ENCODE measurements around the gene SELENON. TPM values are rescaled to one million over a fixed set of nuclear protein-coding genes. Genes with fewer than 3 reads are reported as not detected.

Gene SELENON
- total and polyA plus RNA-seq, 2 of the 4 experiments (the other 2 are of a cell fraction), result 9.1 to 114 TPM

DNA sequence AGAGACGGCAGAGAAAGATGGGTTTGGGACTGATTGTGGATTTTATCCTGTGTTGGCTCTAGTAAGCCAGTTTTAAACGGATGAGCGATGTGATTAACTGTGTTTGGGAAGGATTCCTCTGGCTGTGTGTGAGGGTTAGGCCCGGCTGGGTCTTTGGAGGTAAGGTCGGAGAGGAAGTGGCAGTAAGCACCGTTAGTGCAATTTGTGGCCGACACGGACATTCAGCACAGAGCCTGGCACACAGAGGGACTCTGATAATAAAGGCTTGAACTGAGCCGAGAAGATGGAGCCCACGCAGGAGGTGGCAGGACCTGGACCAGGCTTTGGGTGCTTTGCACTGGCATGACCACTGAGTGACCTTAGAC lies 21.1 kb downstream of the SELENON start:
- peak overlapping the region; percentile 69 for H3K23ac ChIP-seq (ENCODE audit: low read depth, low read length)
- POLR2A ChIA-PET (ENCODE audit: unreplicated experiment), result no interaction called here

More for the DNA sequence above, 21.1 kb downstream of the SELENON start:
- Histone ChIP-seq H3K36me3 (ENCODE audit: control insufficient read depth, insufficient read depth, low read length) (peaks cover 10% of the 10 kb centered on the region; the same call in 1 of the 2 replicates), H2AK5ac (ENCODE audit: low read depth, low read length) (peak overlapping the region; percentile 9; the same call in 1 of the 2 replicates), H2BK20ac (ENCODE audit: low read depth, low read length) (no peak overlapping the region), H3K79me1 (ENCODE audit: low read depth in 1 of 2, low read length in 2 of 2) (peaks cover 28 to 78% of the 10 kb centered on the region in 2 experiments), H3K9me1 (ENCODE audit: insufficient read depth, low read length) (peaks cover 18% of the 10 kb centered on the region), H3K27ac (ENCODE audit: insufficient read depth, low read length) (peak overlapping the region; percentile 96), H4K91ac (ENCODE audit: insufficient read depth, low read depth, low read length) (no peak overlapping the region), H3K9me3 (ENCODE audit: control insufficient read depth, insufficient read depth, low read length) (no peaks in the 10 kb centered on the region), H3K4me1 (ENCODE audit: control insufficient read depth, insufficient read depth, low read length) (peaks cover 16% of the 10 kb centered on the region), H3K18ac (ENCODE audit: low read depth, low read length) (no peak overlapping the region), H2BK5ac (ENCODE audit: low read depth, low read length, poor library complexity, severe bottlenecking) (peak overlapping the region; percentile 32), H4K5ac (ENCODE audit: low read depth, low read length) (no peak overlapping the region), H2BK120ac (ENCODE audit: low read depth, low read length) (no peak overlapping the region), H4K20me1 (ENCODE audit: insufficient read depth, low read length) (peaks cover 24% of the 10 kb centered on the region; the same call in 1 of the 2 replicates), H2AFZ (replicated peaks; ENCODE audit: low read length, poor library complexity) (peak overlapping the region; percentile 96), H2AK9ac (replicated peaks; ENCODE audit: low read depth, low read length, poor library complexity) (peak overlapping the region; percentile 90), H3K4ac (ENCODE audit: low read depth, low read length) (peak overlapping the region; percentile 39), H2BK15ac (ENCODE audit: low read depth, low read length) (no peak overlapping the region), H3K9ac (ENCODE audit: low read depth, low read length) (peak overlapping the region; percentile 92), H3K4me3 (ENCODE audit: insufficient read depth, low read depth, low read length) (peak overlapping the region; percentile 90), H3K27me3 (ENCODE audit: control insufficient read depth, insufficient read depth, low read length) (no peaks in the 10 kb centered on the region), H4K8ac (ENCODE audit: low read depth in 2 of 2, low read length in 2 of 2) (peak overlapping the region in 1 of 2 experiments; percentile 59; a peak in 3 of 4 replicates), H3K56ac (ENCODE audit: extremely low read depth, insufficient read depth, low read length) (no peak overlapping the region), H3K4me2 (ENCODE audit: low read depth, low read length) (peak overlapping the region; percentile 89), H3K14ac (replicated peaks; ENCODE audit: low read depth, low read length) (peak overlapping the region; percentile 61)
- DNase-seq, result no peak
- CTCF ChIA-PET, result interaction anchor here (1.0 kb wide), 1 partner anchor 212 kb away, joined by 3 read pairs; no protein-coding TSS in a partner anchor
- intact Hi-C loops (cut with micrococcal nuclease), result loop anchor here (5.0 kb wide), 1 partner anchor 76 kb away; no protein-coding TSS in a partner anchor
- TF ChIP-seq RAD21 (IDR thresholded peaks at IDR 0.05; ENCODE audit: low read length) (no peak), CHD1 (IDR thresholded peaks at IDR 0.05; ENCODE audit: low read depth, low read length) (no peak)
- in situ Hi-C loops (cut with MboI; ENCODE audit: low sequenced_read_pairs), result loop anchor here (10.0 to 25.0 kb wide), 3 partner anchors 174 to 584 kb away; partner anchors contain the start of genes PAFAH2, RHCE, RSRP1 and SYF2
- dilution Hi-C loops (cut with HindIII; ENCODE audit: low sequenced_read_pairs, unreplicated experiment), result no loop called here
- no peak for ATAC-seq (ENCODE audit: low read depth)
- no TSS peak for BruUV-seq (replicated peaks)
- WGBS, 2 experiments (ENCODE audit: extremely low coverage in 2 of 2, insufficient read length in 1 of 2), result 20% methylated on average over 6 of the region's 10 CpGs; no CpG with 5 or more reads in 1 of the 2 experiments
